ENCODE measurements around the gene PPIL3.
"Not testable (repeated sequence)": the region's sequence is repeated elsewhere in the genome, so short reads cannot be mapped to it uniquely, and the experiment has no call there.

Gene PPIL3

DNA sequence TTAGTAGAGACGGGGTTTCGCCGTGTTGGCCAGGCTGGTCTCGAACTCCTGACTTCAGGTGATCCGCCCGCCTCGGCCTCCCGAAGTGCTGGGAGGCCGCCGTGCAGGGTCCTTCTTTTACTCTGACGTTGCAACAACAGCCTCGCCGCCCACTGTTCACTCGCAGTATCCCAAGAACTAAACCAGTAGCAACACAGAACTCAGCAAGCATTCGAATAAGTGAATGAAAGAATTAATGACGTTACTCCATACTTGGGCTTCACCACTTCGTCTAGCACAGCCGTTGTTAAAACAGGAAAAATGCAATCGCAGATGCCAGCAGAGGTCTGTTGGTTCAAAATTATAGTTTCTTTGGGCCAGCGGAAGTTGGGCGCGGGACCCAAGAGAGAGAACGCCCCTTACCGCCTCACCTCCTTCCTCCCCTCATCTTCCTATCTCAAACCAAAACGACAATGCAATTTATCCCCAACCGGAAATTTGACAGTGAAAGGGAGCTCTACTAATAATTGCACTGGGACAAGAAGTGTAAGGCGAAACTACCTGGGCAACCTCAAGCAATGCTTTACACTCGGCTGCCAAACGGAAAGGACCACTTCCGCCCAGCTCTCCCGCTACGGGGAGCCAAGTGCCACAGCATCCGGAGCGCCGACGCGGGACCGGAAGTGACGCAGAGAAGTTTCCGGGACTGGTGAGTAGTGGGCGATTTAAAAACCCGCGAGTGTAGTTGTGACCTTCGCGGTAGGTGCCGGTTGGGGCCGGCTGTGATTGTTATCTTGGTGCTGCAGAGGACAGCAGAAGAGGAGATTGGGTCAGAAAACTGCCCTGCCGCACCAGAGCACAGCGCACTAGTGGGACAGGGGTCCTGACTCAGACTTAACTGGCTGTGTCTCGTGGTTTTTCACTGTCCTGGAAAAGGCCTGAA, at the start of gene PPIL3, which contains the start of gene NIF3L1:
Gene PPIL3 (minus strand): TSS at position 374 of the 922 bp plus-strand sequence. CDS start 1,462 bp downstream, outside the sequence.
Gene NIF3L1 (plus strand): TSS at position 668 of the 922 bp plus-strand sequence. CDS start 2,573 bp downstream, outside the sequence.
- peak; percentile 90 for DNase-seq (ENCODE audit: low spot score)

DNA sequence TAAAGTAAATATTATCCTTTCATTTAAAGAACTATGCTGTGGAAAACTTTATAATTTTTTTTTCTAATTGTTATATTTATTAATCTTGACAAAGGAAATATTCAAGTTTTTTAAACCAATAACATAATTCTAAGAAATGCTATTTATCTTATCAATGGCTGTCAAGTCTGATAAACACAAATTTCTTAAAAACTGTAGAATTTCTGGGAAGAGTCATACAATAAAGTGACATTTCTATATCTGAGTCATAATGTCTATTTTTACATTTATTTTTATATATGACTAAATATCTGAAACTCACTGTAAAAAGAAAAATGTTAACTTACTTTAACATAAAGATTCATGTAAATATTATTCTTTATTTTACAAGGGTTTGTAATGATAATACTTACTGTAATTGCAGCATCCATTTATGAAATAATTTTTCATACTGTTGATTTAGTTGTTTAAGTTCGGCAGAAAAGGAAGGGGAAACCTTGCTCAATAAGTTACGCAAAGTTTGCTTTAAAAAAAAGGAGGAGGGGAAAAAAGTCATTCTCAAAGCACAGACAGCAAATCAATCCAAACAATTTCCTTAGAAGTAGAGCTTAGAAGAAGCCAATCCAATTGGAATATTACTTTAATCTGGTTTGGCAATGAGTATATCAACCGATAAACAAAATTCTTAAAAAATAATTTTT, 42.2 kb upstream of the PPIL3 start:
- no peak for DNase-seq (ENCODE audit: low spot score)

DNA sequence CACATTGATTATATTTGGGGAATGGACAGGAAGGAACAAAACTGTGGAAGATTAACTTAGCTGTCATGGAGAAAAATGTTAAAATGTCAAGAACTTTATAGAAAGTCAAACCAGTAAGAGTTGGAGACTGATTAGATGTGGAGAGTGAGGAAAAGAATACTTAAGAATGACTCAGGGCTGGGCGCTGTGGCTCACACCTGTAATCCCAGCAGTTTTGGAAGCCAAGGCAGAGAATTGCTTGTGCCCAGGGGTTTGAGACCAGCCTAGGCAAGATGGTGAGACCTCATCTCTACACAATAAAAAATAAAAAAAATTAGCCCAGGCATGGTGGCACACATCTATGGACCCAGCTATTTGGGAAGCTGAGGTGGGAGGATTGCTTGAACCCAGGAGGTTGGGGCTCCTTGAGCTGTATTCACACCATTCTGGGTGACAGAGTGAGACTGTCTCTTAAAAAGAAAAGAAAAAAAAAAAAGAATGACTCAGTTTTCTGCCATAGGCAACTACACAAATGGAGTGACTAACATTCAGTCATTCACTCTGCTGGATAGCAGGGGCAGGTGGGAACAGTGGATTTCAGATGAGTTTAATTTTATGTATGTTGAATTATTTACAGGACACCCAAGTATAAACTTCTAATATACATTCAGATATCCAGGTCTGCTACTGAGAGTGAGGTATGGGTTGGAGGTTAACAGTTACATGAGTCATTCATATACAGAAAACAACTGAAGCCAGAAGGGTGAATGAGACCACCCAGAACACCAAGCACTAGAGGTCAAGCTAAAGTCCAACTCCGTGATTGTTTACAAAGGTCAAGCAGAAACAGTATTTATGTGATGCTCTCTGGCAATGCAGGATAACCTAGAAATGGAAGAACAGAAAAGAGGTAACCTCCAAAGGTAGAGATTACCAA, 40.7 kb upstream of the PPIL3 start:
- DNase-seq (ENCODE audit: low spot score) = no peak

DNA sequence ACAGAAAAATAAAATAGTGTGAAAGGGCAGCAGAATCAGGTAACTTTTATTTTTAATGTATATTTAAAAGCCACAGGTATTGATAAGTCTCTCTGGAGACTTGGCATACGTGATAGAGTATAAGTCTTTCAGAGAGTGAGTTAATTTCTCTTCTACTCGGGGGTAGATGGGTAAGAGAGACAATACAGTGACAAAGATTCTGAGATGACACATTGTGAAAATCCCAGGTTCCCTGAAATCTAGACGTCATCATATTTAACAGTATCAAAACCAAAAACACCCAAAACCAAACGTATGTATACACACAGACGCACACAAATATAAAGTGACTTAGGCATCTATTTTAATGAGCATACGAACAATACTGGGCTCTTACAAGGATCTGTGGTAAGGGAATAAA, 33.6 kb upstream of the PPIL3 start:
- no peak for DNase-seq (ENCODE audit: low spot score)

DNA sequence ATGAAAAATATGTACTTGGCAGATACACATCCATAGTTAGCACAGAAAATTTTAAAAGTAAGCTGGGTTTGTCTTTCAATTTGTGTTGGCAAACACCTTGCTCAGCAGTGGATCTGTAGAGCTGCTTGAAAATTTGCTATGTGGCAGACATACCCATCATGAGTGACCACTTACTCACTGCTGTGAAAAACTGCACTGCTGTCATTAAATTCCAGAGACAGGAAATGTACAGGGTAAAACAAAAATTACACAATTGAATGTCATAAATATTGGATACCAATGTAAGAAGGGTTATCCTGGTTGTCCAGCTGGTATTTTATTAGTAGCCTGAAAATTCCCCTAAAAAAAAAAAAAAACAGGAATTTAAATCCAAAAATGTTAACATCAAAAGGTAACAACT, 24.8 kb upstream of the PPIL3 start:
- no peak for DNase-seq (ENCODE audit: low spot score)

GRCh38 chr2:200909958-200910357, 21.1 kb upstream of the PPIL3 start:
- no peak for DNase-seq (ENCODE audit: low spot score)

GRCh38 chr2:200905618-200906296, 16.9 kb upstream of the PPIL3 start:
- peak; percentile 40 for DNase-seq (ENCODE audit: low spot score)

GRCh38 chr2:200901459-200902072, 12.7 kb upstream of the PPIL3 start:
- DNase-seq (ENCODE audit: low spot score) = peak; percentile 89

DNA sequence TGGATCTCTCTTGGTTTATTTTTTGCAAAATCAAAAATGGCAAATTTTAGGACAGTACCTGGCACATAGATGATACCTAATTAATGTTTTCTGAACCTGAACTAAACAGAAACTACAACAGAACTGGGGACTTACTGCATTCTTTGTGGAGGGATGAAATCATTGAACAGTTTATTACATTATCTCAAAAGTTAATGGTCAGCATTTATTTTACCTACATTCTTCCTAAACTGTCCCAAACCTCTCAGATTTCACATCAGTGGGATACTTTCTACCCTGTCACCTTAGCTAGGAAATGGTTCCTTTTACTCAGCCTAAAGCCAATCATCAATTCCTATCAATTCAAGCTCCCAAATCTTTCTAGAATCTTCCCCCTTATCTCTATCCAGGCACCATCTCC, 10.6 kb upstream of the PPIL3 start:
- no peak for DNase-seq (ENCODE audit: low spot score)

- not testable (repeated sequence) for DNase-seq (ENCODE audit: low spot score)
Measured at GRCh38 chr2:200881715-200882249, 7.1 kb downstream of the PPIL3 start.

DNA sequence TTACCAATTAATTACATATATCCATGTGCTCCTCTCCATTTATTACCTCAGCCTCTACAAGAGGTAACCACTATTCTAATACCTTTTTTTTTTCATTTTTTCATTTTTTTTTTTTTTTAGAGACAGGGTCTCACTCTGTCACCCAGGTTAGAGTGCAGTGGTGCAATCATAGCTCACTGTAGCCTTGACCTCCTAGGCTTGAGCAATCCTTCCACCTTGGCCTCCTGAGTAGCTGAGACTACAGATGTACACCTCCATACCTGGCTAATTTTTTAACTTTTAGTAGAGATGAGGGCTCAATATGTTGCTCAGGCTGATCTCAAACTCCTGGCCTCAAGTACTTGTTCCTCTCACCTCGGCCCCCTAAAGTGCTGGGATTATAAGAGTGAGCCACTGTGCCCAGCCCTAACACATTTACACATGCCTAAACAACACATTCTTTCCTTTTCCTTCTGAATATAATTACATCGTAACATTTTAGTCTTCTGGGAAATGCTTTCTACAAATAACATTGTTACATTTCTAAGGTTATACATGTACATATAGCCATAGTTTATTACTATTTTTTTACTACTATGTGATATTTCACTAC, 10.5 kb downstream of the PPIL3 start:
- no peak for DNase-seq (ENCODE audit: low spot score)

- no peak for DNase-seq (ENCODE audit: low spot score)
Measured at GRCh38 chr2:200877443-200877842, 11.4 kb downstream of the PPIL3 start.

- no peak for DNase-seq (ENCODE audit: low spot score)
Measured at GRCh38 chr2:200873560-200873959, 15.3 kb downstream of the PPIL3 start.

- DNase-seq (ENCODE audit: low spot score) = no peak
Measured at GRCh38 chr2:200871151-200871550, 17.7 kb downstream of the PPIL3 start.

- DNase-seq (ENCODE audit: low spot score) = no peak
Measured at GRCh38 chr2:200869014-200869413, 19.9 kb downstream of the PPIL3 start.

GRCh38 chr2:200864176-200865034, 24.5 kb downstream of the PPIL3 start, which contains the start of gene CLK1:
Gene CLK1 (minus strand): TSS chr2:200864658. CDS start chr2:200861862, 2,796 bp downstream.
- DNase-seq (ENCODE audit: low spot score) = peak; percentile 93

DNA sequence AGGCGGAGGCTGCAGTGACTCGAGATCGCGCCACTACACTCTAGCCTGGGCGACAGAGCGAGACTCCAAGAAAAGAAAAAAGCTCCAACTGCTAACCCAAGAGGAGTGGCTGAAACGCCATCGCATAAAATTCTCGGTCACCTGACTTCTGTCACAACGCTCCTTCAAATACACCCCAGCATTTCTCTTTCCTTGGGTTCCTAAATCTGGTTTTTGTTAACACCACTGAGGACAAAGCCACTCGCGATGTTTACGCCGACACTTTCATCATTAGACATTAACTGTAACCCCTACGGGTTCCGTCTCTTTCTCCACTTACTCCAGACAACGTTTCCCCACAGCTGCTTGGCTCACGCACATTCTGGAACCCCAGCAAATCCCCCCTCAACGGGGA, 25.1 kb downstream of the PPIL3 start:
- no peak for DNase-seq (ENCODE audit: low spot score)

DNA sequence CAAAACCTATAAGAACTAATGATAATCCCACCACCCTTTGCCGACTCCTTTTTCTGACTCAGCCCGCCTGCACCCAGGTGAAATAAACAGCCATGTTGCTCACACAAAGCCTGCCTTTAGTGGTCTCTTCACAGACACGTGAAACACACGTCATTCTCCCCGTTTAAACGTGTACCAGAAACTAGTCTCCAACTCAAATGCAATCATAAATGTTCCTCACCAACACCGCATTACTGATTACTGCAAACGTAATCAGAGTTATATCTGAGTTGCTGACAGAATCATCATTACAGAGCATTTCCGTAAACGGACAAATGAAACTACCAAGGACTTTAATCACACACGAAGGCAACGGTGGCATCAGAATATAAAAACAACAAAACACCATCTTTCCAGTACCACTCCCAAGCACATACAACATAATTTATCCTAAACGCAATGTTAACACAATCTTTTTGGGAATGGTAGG, 26.3 kb downstream of the PPIL3 start:
- no peak for DNase-seq (ENCODE audit: low spot score)

DNA sequence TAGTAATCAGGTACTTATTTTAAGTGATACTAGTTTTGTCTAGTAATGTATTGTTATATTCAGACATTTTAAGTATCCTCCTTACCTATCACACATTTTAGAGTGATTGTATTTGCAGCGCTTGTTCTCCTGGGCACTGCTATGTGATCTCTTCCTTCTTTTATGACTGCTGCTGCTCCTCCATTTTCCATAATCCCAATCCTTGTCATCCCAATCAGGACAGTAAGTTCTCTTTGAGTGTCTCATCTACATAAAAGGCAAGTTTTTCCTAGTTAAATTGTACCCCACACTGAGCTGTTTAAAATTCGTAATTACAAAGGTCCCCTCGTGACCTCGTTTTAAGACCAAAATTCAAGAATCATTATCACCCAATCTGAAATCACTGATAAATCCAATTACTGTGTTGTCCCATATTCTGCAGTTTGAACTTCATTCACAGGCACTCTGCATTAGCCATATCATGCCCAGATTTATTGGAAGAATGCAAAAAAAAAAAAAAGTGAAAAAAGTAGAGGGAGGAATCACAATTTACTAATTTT, 27.2 kb downstream of the PPIL3 start:
- DNase-seq (ENCODE audit: low spot score) = no peak

Data from germinal center (tissue), 1 donor.